NCI-H2196 treated with DMSO at 0.1 percent for 48 hours (cell line): ENCODE data around the gene SLC6A18.
"Not testable (repeated sequence)": the region's sequence is repeated elsewhere in the genome, so short reads cannot be mapped to it uniquely, and the experiment has no call there.

Source experiments
- DNase-seq: peaks from one replicate; lab custom pipeline; 2025; ENCODE audit not compliant: unreplicated experiment; lab: John Stamatoyannopoulos, UW

The SLC6A18 gene

GRCh38 chr5:1253456-1254105 is 28.4 kb downstream of the SLC6A18 start:
- DNase-seq: no peak

GRCh38 chr5:1254196-1254595 is 29.0 kb downstream of the SLC6A18 start:
- no peak for DNase-seq

- no peak for DNase-seq
Measured at GRCh38 chr5:1255081-1255561, 29.9 kb downstream of the SLC6A18 start.

- no peak for DNase-seq
Measured at GRCh38 chr5:1256776-1257175, 31.6 kb downstream of the SLC6A18 start.

GRCh38 chr5:1257363-1257762 is 32.2 kb downstream of the SLC6A18 start:
- no peak for DNase-seq

GRCh38 chr5:1257841-1258240 is 32.7 kb downstream of the SLC6A18 start:
- DNase-seq: no peak

- no peak for DNase-seq
Measured at GRCh38 chr5:1259806-1260480, 34.8 kb downstream of the SLC6A18 start.

GRCh38 chr5:1261643-1262042 is 36.5 kb downstream of the SLC6A18 start:
- no peak for DNase-seq

- no peak for DNase-seq
Measured at GRCh38 chr5:1262381-1262780, 37.2 kb downstream of the SLC6A18 start.

GRCh38 chr5:1264211-1264610 is 39.0 kb downstream of the SLC6A18 start:
- no peak for DNase-seq

- no peak for DNase-seq
Measured at GRCh38 chr5:1265026-1265425, 39.8 kb downstream of the SLC6A18 start.

GRCh38 chr5:1265461-1266455 is 40.6 kb downstream of the SLC6A18 start:
- DNase-seq: no peak

GRCh38 chr5:1266791-1267190 is 41.6 kb downstream of the SLC6A18 start:
- DNase-seq: no peak

- DNase-seq: not testable (repeated sequence)
Measured at GRCh38 chr5:1267464-1267863, 42.3 kb downstream of the SLC6A18 start.

GRCh38 chr5:1268056-1268455 is 42.9 kb downstream of the SLC6A18 start:
- DNase-seq: no peak

- no peak for DNase-seq
Measured at GRCh38 chr5:1268666-1269065, 43.5 kb downstream of the SLC6A18 start.

GRCh38 chr5:1270426-1270825 is 45.2 kb downstream of the SLC6A18 start:
- DNase-seq: no peak

- no peak for DNase-seq
Measured at GRCh38 chr5:1270933-1271914, 46.0 kb downstream of the SLC6A18 start.

- DNase-seq: no peak
Measured at GRCh38 chr5:1272201-1272600, 47.0 kb downstream of the SLC6A18 start.

- no peak for DNase-seq
Measured at GRCh38 chr5:1273745-1274144, 48.6 kb downstream of the SLC6A18 start.
